Mesenchymal stem cell (in vitro differentiated cells and primary cell): ENCODE data around the gene PITPNC1.

Experiments
- DNase-seq: peaks from one replicate; pipeline ENCODE4 v3.0.0-alpha.2; 2013
- H2AFZ ChIP-seq: one replicate; pipeline ENCODE4 v1.6.1; 2013; ENCODE audit warnings: low read depth, mild to moderate bottlenecking, control low read depth, inconsistent platforms, low read length, moderate library complexity
- H2AK5ac ChIP-seq: 2 replicates; pipeline ENCODE4 v1.6.1; 2013; ENCODE audit warnings: low read length, moderate library complexity, mild to moderate bottlenecking, inconsistent platforms; ENCODE audit not compliant: severe bottlenecking
- H2BK120ac ChIP-seq: one replicate; pipeline ENCODE4 v1.6.1; 2013; ENCODE audit warnings: low read depth, mild to moderate bottlenecking, inconsistent platforms, low read length, moderate library complexity
- H2BK12ac ChIP-seq, 2 experiments: one replicate each; pipeline ENCODE4 v1.6.1; 2013; ENCODE audit warnings: inconsistent platforms in 2 of 2, low read length in 2 of 2, mild to moderate bottlenecking in 2 of 2, moderate library complexity in 2 of 2, control low read depth in 1 of 2
- H2BK15ac ChIP-seq: one replicate; pipeline ENCODE4 v1.6.1; 2013; ENCODE audit warnings: mild to moderate bottlenecking, low read depth, inconsistent platforms; ENCODE audit not compliant: poor library complexity, severe bottlenecking
- H2BK5ac ChIP-seq: 2 replicates; pipeline ENCODE4 v1.6.1; 2013; ENCODE audit warnings: low read depth, mild to moderate bottlenecking, low read length, control low read depth, inconsistent platforms; ENCODE audit not compliant: poor library complexity, severe bottlenecking
- H3K14ac ChIP-seq, 2 experiments: one replicate each; pipeline ENCODE4 v1.6.1; 2013; ENCODE audit warnings: inconsistent platforms in 2 of 2, low read length in 2 of 2, control low read depth in 1 of 2, mild to moderate bottlenecking in 1 of 2, moderate library complexity in 1 of 2
- H3K18ac ChIP-seq, 2 experiments: one replicate each; pipeline ENCODE4 v1.6.1; 2013; ENCODE audit warnings: inconsistent platforms in 2 of 2, low read length in 2 of 2, control low read depth in 1 of 2, low read depth in 1 of 2, mild to moderate bottlenecking in 1 of 2
- H3K23ac ChIP-seq, 2 experiments: one replicate each; pipeline ENCODE4 v1.6.1; 2013; ENCODE audit warnings: inconsistent platforms in 2 of 2, low read length in 2 of 2, mild to moderate bottlenecking in 2 of 2, moderate library complexity in 2 of 2, control low read depth in 1 of 2
- H3K27ac ChIP-seq: 2 replicates; pipeline ENCODE4 v1.5.1; 2013; ENCODE audit warnings: mild to moderate bottlenecking, moderate library complexity, low read length, control low read depth, inconsistent platforms; ENCODE audit not compliant: poor library complexity, severe bottlenecking
- H3K27me3 ChIP-seq, 2 experiments: 2 replicates each; pipeline versions ENCODE4 v1.6.1 to v1.7.0; 2013; ENCODE audit warnings: low read length in 2 of 2, mild to moderate bottlenecking in 2 of 2, moderate library complexity in 2 of 2, control low read depth in 1 of 2, inconsistent platforms in 1 of 2; ENCODE audit not compliant: control insufficient read depth in 1 of 2, insufficient read depth in 1 of 2
- H3K36me3 ChIP-seq, 2 experiments: 2 replicates each; pipeline versions ENCODE4 v1.6.1 to v1.7.0; 2013; ENCODE audit warnings: low read length in 2 of 2, control low read depth in 1 of 2, inconsistent platforms in 1 of 2, low read depth in 1 of 2, mild to moderate bottlenecking in 1 of 2; ENCODE audit not compliant: insufficient read depth in 2 of 2, control insufficient read depth in 1 of 2
- H3K4ac ChIP-seq, 2 experiments: one replicate each; pipeline ENCODE4 v1.6.1; 2013; ENCODE audit warnings: inconsistent platforms in 2 of 2, low read length in 2 of 2, mild to moderate bottlenecking in 2 of 2, moderate library complexity in 2 of 2, control low read depth in 1 of 2, low read depth in 1 of 2
- H3K4me1 ChIP-seq: 2 replicates; pipeline ENCODE4 v1.6.1; 2013; ENCODE audit warnings: low read depth, low read length, control low read depth; ENCODE audit not compliant: control insufficient read depth, insufficient read depth
- H3K4me2 ChIP-seq: 2 replicates; pipeline ENCODE4 v1.6.1; 2013; ENCODE audit warnings: low read length, mild to moderate bottlenecking, inconsistent platforms; ENCODE audit not compliant: poor library complexity, severe bottlenecking
- H3K4me3 ChIP-seq, 2 experiments: 2 replicates each; pipeline versions ENCODE4 v1.5.1 to v1.7.0; 2013; ENCODE audit warnings: low read length in 2 of 2, mild to moderate bottlenecking in 2 of 2, control low read depth in 1 of 2, low read depth in 1 of 2; ENCODE audit not compliant: insufficient read depth in 1 of 2
- H3K79me1 ChIP-seq: replicated peaks from 2 replicates; pipeline ENCODE4 v1.6.1; 2013; ENCODE audit warnings: mild to moderate bottlenecking, control low read depth, low read length, inconsistent platforms; ENCODE audit not compliant: poor library complexity, severe bottlenecking
- H3K9ac ChIP-seq: 2 replicates; pipeline ENCODE4 v1.7.0; 2013; ENCODE audit warnings: mild to moderate bottlenecking, low read length, moderate library complexity
- H3K9me3 ChIP-seq: 2 replicates; pipeline ENCODE4 v1.7.0; 2013; ENCODE audit warnings: mild to moderate bottlenecking, low read length; ENCODE audit not compliant: control insufficient read depth
- H4K8ac ChIP-seq: one replicate; pipeline ENCODE4 v1.6.1; 2013; ENCODE audit warnings: inconsistent platforms, mild to moderate bottlenecking, low read length, moderate library complexity
- H4K91ac ChIP-seq: one replicate; pipeline ENCODE4 v1.6.1; 2013; ENCODE audit warnings: mild to moderate bottlenecking, low read length, inconsistent platforms
- WGBS: methylation state at CpG from one replicate; pipeline ENCODE4 v1.1.7; 2013; ENCODE audit warnings: mixed read lengths; 5-methylcytosine and 5-hydroxymethylcytosine counted together

The PITPNC1 gene

DNA sequence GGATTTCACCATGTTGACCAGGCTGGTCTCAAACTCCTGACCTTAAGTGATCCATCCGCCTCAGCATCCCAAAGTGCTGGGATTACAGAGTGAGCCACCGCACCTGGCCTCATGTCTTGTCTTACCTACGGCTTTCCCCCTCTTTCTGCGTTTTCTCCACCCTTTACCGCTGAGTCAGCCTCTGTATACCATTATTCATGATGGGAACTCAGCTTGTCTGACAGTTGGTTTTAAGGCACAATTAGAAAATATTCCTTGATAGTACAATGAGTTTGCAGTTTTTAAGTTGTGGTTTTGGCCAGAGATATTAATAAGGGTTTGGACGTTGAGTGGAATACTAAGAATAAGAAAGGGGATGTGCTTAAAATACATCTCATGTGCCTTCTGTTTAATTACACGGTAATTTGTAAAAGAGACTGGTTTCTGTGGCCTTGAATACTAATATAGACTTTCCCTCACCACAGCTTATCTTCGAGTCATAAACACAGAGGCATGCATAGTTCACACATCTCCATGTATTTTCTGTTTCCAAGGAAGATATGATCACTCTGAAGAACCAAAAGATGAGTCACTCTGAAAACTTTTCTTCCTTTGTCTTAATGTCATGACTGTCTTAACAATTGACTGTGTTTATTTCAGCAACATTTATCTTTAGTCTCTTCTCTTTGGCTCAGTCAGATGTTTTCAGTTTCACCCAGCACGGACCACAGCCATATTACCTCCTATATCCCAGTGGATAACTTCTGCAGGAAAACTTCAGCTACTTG lies 54.4 kb downstream of the PITPNC1 start:
- 35% methylated on average over 7 of the region's 9 CpGs for WGBS

DNA sequence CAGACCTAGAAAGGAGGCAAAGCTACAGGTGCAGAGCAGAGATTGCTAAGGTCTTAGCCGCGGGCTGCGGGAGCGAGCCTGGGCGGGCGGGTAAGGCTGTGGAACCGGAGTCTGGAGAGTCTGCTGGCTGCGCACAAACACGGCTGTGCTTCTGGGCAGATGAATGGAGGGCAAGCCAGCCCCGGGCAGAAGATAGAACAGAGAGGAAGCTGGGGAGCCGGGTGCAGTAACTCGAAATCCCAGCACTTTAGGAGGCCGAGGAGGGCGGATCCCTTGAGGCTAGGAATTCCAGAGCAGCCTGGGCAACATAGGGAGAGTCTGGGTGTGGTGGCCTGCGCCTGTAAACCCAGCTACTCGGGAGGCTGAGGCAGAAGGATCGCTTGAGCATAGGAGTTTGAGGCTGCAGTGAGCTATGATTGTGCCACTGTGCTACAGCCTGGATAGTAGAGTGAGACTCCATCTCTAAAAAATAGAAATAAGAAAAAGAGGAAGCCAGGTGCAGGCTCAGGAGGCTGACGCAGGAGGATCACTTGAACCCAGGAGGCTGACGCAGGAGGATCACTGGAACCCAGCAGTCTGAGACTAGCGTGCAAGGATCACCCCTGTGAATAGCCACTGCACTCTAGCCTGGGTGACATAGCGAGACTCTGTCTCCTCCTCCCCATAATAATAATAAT lies 56.3 kb downstream of the PITPNC1 start:
- peak overlapping the region in 1 of 2 experiments; percentile 63 for H2BK12ac ChIP-seq
- H2BK5ac ChIP-seq = no peak overlapping the region
- H3K9me3 ChIP-seq = no peaks in the 10 kb centered on the region
- no peak overlapping the region for H3K23ac ChIP-seq
- no peak overlapping the region for H3K14ac ChIP-seq
- no peak overlapping the region for H2BK120ac ChIP-seq
- no peak overlapping the region for H3K4me2 ChIP-seq
- no peak overlapping the region for H4K91ac ChIP-seq
- peaks cover 3% of the 10 kb centered on the region for H3K4me1 ChIP-seq
- no peak overlapping the region for H3K9ac ChIP-seq
- H3K18ac ChIP-seq = peak overlapping the region in 1 of 2 experiments; percentile 49
- no peak for DNase-seq
- no peaks in the 10 kb centered on the region for H3K27me3 ChIP-seq
- no peak overlapping the region for H2AFZ ChIP-seq
- H3K79me1 ChIP-seq = peaks cover 22% of the 10 kb centered on the region
- no peak overlapping the region for H2AK5ac ChIP-seq
- no peak overlapping the region for H3K4ac ChIP-seq
- no peak overlapping the region for H3K27ac ChIP-seq
- WGBS = 94% methylated on average over 18 of the region's 21 CpGs
- H3K4me3 ChIP-seq = no peak overlapping the region
- no peak overlapping the region for H4K8ac ChIP-seq
- H2BK15ac ChIP-seq = no peak overlapping the region
- no peaks in the 10 kb centered on the region for H3K36me3 ChIP-seq

More for the DNA sequence above, 54.4 kb downstream of the PITPNC1 start:
- Histone ChIP-seq H3K36me3 (no peaks in the 10 kb centered on the region), H2BK5ac (no peak overlapping the region), H2BK120ac (no peak overlapping the region), H3K4me1 (peaks cover 2% of the 10 kb centered on the region), H3K9me3 (no peaks in the 10 kb centered on the region), H2AK5ac (no peak overlapping the region), H2BK12ac (no peak overlapping the region), H3K4me3 (peak overlapping the region in 1 of 2 experiments; percentile 45), H2BK15ac (no peak overlapping the region), H3K4me2 (peak overlapping the region; percentile 7), H4K91ac (peak overlapping the region; percentile 68), H3K27me3 (no peaks in the 10 kb centered on the region), H3K23ac (no peak overlapping the region), H3K27ac (peak overlapping the region; percentile 66), H3K9ac (peak overlapping the region; percentile 85), H3K18ac (no peak overlapping the region), H2AFZ (no peak overlapping the region), H3K4ac (no peak overlapping the region), H4K8ac (no peak overlapping the region), H3K79me1 (peaks cover 13% of the 10 kb centered on the region), H3K14ac (no peak overlapping the region)
- peak; percentile 91 for DNase-seq

DNA sequence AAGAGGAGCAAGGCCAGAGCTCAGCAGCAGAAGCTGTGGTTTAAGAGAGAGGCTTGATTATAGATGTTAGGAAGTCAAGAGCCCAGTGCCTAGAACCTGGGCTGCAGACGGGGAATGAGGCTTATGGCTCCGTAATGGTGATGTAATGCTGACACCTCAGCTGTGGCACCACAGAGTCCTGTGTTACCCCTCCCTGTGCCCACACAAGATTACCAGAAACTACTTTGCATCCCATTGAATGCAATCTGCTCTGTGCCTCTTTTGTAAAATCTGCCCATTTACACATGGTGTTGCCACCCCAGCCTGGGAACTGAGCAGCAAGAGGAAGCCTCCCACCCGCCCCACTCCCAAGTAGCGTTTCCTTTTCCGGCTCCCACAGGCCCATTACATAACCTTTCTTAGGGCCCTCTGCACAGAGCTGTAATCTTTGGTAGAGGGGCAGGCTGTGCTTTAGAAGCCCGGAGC lies 57.0 kb downstream of the PITPNC1 start:
- Histone ChIP-seq H3K79me1 (peaks cover 26% of the 10 kb centered on the region), H3K14ac (no peak overlapping the region), H2BK5ac (no peak overlapping the region), H3K27me3 (no peaks in the 10 kb centered on the region), H2BK15ac (peak overlapping the region; percentile 60), H3K36me3 (no peaks in the 10 kb centered on the region), H2BK12ac (no peak overlapping the region), H3K9ac (no peak overlapping the region), H3K9me3 (no peaks in the 10 kb centered on the region), H4K91ac (no peak overlapping the region), H3K4me3 (no peak overlapping the region), H4K8ac (peak overlapping the region; percentile 47), H3K18ac (no peak overlapping the region), H2BK120ac (no peak overlapping the region), H3K4me1 (peaks cover 3% of the 10 kb centered on the region), H3K4me2 (no peak overlapping the region), H2AFZ (peak overlapping the region; percentile 57), H2AK5ac (no peak overlapping the region), H3K27ac (no peak overlapping the region), H3K4ac (no peak overlapping the region), H3K23ac (no peak overlapping the region)
- 92% methylated on average over 4 of the region's 6 CpGs for WGBS
- no peak for DNase-seq

DNA sequence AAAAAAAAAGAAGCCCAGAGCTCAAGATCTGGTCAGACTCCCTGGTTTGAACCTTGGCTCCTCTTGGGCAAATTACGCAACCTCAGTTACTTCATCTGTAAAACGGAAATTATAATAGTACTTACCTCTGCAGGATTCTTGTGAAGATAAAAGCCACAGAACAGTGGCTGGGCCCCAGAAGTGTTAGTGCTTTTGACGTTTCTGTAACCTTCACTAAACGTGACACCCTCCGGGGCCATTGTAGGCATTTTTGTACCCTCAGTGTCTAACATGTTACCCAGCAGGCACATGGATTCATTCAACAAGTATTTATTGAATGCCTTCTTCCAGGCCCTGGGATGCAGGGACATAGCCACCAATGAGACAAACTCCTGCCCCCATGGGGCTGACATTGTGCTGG lies 58.0 kb downstream of the PITPNC1 start:
- Histone ChIP-seq H2AK5ac (no peak overlapping the region), H3K27me3 (no peaks in the 10 kb centered on the region), H3K9ac (no peak overlapping the region), H2BK120ac (no peak overlapping the region), H3K4me3 (no peak overlapping the region), H3K23ac (no peak overlapping the region), H3K14ac (no peak overlapping the region), H2BK5ac (no peak overlapping the region), H2BK15ac (no peak overlapping the region), H2BK12ac (no peak overlapping the region), H3K4me2 (no peak overlapping the region), H3K36me3 (no peaks in the 10 kb centered on the region), H3K79me1 (peaks cover 28% of the 10 kb centered on the region), H3K18ac (no peak overlapping the region), H4K91ac (peak overlapping the region; percentile 10), H3K9me3 (no peaks in the 10 kb centered on the region), H3K4ac (no peak overlapping the region), H3K4me1 (peaks cover 3% of the 10 kb centered on the region), H2AFZ (no peak overlapping the region), H4K8ac (peak overlapping the region; percentile 2), H3K27ac (no peak overlapping the region)
- peak; percentile 33 for DNase-seq
- WGBS = 87% methylated on average over 5 of the region's 5 CpGs
